Measurements from ENCODE around the gene KCNQ2. TPM values are rescaled to one million over a fixed set of nuclear protein-coding genes. Genes with fewer than 3 reads are reported as not detected.

The KCNQ2 gene
- total RNA-seq, 4 donors from 2014 or later: not detected

DNA sequence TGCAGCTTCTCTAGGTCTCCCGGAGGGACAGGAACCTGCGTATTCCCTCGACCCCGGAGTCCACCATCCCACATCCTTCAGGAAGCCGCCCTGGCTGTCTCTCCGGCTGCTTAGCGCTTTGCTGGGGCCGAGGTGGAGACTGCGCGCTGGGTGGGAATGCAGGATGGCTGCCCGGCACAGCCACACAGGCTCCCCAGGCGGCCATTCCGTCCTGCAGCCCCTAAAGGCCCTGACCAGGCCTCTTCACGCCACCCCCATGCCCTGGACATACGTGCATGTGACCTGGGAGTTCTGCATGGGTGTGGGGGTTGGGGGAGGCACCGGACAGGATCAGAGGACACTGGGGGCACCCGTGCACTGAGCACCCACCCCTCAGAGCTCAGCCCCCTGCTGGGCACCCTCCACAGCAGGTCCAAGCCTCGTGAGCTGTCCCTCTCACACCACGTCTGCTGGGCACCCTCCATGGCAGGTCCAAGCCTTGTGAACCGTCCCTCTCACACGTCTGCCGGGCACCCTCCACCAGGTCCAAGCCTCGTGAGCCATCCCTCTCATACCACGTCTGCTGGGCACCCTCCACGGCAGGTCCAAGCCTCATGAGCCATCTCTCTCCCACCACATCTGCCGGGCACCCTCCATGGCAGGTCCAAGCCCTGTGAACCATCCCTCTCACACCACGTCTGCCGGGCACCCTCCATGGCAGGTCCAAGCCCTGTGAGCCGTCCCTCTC lies 70.9 kb downstream of the KCNQ2 start:
- TF ChIP-seq, protein P1, sequence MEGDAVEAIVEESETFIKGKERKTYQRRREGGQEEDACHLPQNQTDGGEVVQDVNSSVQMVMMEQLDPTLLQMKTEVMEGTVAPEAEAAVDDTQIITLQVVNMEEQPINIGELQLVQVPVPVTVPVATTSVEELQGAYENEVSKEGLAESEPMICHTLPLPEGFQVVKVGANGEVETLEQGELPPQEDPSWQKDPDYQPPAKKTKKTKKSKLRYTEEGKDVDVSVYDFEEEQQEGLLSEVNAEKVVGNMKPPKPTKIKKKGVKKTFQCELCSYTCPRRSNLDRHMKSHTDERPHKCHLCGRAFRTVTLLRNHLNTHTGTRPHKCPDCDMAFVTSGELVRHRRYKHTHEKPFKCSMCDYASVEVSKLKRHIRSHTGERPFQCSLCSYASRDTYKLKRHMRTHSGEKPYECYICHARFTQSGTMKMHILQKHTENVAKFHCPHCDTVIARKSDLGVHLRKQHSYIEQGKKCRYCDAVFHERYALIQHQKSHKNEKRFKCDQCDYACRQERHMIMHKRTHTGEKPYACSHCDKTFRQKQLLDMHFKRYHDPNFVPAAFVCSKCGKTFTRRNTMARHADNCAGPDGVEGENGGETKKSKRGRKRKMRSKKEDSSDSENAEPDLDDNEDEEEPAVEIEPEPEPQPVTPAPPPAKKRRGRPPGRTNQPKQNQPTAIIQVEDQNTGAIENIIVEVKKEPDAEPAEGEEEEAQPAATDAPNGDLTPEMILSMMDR (IDR thresholded peaks at IDR 0.05; ENCODE audit: low read depth): no peak

DNA sequence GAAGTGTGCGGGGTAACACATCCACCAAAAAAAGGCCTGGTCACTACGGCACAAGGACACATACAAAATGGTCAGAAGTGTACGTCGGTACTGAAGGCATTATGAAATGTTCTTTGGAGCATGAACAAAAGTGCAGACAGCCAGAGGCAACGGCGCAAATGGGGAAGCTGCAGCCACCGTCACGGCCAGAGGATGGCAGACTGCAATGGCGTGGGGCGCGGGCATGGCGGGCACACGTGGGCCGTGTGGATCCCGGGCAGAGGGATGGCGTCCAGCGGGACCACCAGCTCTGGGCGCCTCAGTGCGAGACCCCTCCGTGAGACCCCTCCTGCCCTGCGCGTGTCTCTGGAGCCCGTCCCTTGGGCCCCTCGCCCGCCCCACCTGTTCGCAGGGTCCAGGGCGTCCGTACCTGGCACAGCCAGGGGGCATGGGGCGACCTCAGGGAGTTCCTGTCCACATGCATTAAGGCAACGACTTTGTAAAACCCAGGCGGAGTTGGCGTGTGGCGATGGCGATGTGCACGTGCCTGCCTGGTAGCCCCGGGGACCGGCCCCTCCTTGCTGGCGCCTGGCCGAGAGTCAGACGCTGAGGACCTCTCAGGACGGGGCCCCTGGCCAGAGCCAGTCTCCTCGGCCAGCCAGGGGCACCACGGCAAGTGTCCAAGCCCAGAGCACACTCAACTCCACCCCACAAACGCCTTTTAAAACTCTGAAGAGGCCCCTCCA lies 71.8 kb downstream of the KCNQ2 start:
- TF ChIP-seq, protein P1 (IDR thresholded peaks at IDR 0.05; ENCODE audit: low read depth): no peak

DNA sequence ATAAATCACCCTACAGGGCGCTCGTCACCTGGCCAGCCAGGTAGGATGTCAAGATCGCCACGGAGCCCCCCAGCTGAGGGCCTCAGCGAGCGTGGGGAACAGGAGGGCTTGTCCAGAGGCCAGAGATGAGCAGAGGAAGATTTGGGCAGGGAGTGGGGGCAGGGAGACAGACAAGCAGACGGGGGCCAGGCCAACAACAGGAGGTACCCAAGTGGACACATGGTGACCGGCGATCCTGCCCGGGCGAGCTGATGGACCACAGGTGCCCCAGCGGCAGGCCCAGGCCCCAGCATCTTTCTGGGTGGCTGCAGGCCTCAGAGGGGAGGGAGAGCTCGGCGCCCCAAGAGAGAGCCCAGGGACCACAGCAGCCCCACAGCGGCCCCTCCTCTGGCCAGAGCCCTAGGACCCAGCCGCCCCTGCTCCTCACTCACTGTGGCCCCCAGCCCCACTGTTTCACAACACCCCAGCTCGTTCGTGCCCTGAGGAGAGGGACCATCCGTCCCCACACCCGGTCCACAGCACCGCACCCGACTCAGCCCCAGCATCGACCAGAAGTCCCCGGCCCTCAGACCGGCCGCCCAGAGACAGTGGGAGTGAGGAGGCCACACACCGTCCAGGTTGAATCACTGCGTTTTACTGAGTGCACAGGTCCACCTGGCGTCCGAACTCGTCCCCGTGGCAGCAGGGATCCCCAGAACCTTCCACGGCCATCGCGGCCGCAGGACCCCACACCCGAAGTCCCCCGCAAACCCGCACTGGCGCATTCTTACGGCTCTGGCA lies 72.7 kb downstream of the KCNQ2 start:
- TF ChIP-seq, protein P1 (IDR thresholded peaks at IDR 0.05; ENCODE audit: low read depth): no peak

DNA sequence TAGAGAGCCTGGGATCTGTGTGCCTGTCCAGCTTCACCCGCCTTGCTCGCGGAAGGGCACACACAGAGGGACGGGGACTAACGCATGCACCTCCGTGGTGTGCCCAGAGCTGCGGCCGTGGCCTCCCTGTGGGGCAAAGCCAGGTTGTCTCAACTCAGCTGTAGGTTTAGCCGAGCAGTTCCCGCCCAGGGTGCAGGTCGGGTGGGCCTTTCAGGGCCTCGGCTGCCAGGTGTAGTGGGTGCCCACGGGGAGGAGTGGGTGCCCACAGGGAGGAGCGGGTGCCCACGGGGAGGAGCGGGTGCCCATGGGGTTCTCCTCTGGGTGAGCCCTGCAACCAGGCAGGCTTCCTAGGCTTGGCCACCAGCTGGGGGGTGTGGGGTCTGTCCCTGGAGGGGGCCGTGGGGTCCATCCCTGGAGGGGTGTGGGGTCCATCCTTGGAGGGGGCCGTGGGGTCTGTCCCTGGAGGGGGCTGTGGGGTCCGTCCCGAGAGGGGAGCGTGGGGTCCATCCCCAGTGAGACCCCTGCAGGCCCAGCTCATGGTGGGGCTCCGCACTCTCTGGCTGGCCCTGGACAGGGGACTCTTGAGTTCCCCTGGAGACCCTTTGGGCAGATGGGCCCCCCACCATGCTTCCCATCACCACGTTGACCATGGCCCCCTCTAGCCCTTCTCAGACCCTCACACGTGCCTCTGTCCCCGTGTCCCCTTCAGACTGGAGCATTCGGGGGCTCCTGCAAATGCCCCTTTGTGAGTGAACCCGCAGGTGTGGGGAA lies 73.5 kb downstream of the KCNQ2 start:
- TF ChIP-seq, protein P1 (IDR thresholded peaks at IDR 0.05; ENCODE audit: low read depth): no peak

DNA sequence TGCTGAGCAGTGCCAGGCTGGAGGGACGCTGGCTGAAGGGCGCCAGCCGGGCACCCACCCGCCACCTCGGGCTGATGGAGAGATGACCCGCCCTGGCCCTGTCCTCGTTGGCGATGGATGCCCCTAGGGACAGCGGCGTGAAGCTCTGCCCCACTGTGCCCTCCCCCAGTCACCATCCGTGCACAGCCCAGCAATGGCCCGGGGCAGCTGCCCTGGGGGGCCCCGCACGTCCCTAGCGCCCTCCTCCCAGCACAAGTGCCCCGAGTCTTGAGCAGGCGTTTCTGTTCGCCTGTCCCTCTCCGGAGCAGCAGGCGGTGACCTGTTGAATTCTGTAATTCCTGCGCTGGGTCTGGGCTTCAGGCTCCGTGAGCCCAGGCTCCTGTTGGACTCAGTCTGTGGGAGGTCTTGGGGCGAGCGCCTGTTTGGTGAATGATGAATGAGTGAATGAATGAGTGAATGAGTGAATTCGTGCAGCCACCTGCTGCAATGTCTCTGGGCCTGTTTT lies 74.5 kb downstream of the KCNQ2 start:
- TF ChIP-seq, protein P1 (IDR thresholded peaks at IDR 0.05; ENCODE audit: low read depth): no peak

DNA sequence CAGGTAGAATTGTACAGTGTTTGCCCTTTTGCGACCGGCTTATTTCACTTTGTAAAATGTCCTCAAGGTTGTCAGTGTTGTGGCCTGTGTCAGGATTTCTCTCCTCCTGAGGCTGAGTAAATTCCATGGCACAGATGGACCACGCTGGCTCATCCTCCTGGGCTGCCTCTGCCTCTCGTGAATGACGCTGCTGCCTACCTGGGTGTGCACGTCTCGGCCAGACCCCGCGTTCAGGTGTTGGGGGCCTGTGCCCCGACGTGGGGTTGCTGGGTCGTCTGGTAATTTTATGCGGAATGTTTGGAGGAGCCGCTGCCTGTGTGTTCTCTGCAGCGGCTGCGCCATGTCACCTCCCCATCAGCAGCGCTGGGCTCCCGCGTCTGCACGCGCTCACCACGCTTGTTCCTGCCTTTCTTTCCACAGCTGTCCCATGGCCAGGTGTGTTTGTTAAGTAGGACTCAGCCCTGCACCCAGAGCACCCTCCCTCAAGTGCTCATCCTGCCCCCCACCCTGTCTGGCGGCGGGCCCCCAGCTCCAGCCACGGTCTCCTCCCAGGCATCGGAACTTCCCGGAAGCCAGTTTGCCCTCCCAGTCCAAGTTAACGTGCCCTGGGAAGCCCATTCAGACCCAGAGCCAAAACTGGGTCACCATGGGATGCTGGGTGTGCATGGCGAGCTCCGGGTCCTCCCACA lies 75.2 kb downstream of the KCNQ2 start:
- TF ChIP-seq, protein P1 (IDR thresholded peaks at IDR 0.05; ENCODE audit: low read depth): no peak

All from subcutaneous adipose tissue (tissue), 4 donors.